SK-N-SH (cell line): Measurements from ENCODE around the gene ZNF148.

Experiments used
- CTCF ChIP-seq: fragments of 200-600 bp; sonication (generic); IDR thresholded peaks from 2 replicates; pipeline ENCODE4 v1.6.1; 2017; ENCODE audit warnings: antibody characterized with exemption, mild to moderate bottlenecking, moderate library complexity
- FOXM1 ChIP-seq: IDR thresholded peaks from 2 replicates; pipeline ENCODE4 v1.4.0; 2012; ENCODE audit warnings: low read depth, mild to moderate bottlenecking
- NFIC ChIP-seq: IDR thresholded peaks from 2 replicates; pipeline ENCODE4 v1.4.0; 2012; ENCODE audit warnings: borderline replicate concordance
- RCOR1 ChIP-seq: fragments of 150-350 bp; IDR thresholded peaks from 2 replicates; pipeline ENCODE4 v1.6.1; 2017; ENCODE audit warnings: antibody characterized with exemption, low read length
- SMC3 ChIP-seq: IDR thresholded peaks from 2 replicates; pipeline ENCODE4 v1.6.1; 2012; ENCODE audit warnings: low read depth, low read length, improper control_type of control experiment
- TEAD4 ChIP-seq: IDR thresholded peaks from 2 replicates; pipeline ENCODE4 v1.4.0; 2012; ENCODE audit warnings: mild to moderate bottlenecking, borderline replicate concordance; ENCODE audit not compliant: insufficient read depth
- YY1 ChIP-seq: IDR thresholded peaks from 2 replicates; pipeline ENCODE4 v1.4.0; 2012; ENCODE audit warnings: low read depth, mild to moderate bottlenecking
- TF ChIP-seq, protein P1 (sequence below): IDR thresholded peaks from 2 replicates; pipeline ENCODE4 v1.4.0; 2012; ENCODE audit warnings: low read depth
- TF ChIP-seq, protein P2 (sequence below): IDR thresholded peaks from 2 replicates; pipeline ENCODE4 v1.4.0; 2012; ENCODE audit warnings: low read depth, borderline replicate concordance

- TF ChIP-seq SMC3, result no peak
- no peak for TF ChIP-seq CTCF
- TF ChIP-seq YY1, result no peak
- no peak for TF ChIP-seq FOXM1
- no peak for TF ChIP-seq TEAD4
- TF ChIP-seq, protein P1, sequence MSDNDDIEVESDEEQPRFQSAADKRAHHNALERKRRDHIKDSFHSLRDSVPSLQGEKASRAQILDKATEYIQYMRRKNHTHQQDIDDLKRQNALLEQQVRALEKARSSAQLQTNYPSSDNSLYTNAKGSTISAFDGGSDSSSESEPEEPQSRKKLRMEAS, result no peak
- no peak for TF ChIP-seq NFIC
- TF ChIP-seq RCOR1, result no peak
- TF ChIP-seq, protein P2, sequence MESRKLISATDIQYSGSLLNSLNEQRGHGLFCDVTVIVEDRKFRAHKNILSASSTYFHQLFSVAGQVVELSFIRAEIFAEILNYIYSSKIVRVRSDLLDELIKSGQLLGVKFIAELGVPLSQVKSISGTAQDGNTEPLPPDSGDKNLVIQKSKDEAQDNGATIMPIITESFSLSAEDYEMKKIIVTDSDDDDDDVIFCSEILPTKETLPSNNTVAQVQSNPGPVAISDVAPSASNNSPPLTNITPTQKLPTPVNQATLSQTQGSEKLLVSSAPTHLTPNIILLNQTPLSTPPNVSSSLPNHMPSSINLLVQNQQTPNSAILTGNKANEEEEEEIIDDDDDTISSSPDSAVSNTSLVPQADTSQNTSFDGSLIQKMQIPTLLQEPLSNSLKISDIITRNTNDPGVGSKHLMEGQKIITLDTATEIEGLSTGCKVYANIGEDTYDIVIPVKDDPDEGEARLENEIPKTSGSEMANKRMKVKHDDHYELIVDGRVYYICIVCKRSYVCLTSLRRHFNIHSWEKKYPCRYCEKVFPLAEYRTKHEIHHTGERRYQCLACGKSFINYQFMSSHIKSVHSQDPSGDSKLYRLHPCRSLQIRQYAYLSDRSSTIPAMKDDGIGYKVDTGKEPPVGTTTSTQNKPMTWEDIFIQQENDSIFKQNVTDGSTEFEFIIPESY, result no peak
Observed at GRCh38 chr3:125281381-125281780, 93.7 kb downstream of the ZNF148 start.
